ENCODE data around the gene GALNTL6.

Gene GALNTL6

DNA sequence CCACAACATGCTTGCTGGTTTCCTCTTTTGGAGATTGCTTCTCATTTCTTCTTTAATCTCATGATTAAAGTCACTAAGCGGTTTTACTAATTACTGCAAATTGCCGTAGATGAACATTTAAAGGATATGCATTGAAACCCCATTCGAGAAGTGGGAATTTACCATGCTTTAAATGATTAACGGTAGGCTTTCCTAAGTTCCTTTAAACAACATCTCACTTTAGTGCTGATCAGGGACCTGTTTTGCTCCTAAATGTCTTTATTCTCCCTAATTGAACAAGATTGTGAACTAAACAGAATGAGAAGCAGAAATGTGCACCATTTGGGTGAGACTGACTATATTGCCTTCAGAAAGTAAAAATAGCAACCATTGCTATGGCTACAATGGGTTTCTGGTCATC is 430.3 kb downstream of the GALNTL6 start:
- DNase-seq = no peak

GRCh38 chr4:172245516-172245915 is 432.3 kb downstream of the GALNTL6 start:
- no peak for DNase-seq

DNA sequence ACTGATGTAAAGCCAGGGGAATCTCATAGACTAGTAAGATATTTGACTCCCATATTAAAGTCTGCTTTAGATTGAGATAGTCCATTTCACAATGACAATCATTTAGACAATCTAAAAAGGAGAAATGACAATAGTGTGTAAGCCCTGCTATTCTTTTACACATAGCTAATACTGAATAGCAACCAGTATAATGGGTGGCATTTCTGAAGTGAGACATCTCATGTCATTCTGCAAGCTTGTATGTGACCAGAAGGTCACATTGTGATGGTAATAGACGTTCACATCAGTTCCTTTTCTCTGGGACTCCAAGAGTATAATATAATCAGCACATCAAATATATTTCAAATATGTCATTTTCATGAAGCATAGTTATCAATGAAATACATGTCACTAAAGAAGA is 440.2 kb downstream of the GALNTL6 start:
- DNase-seq = no peak

- DNase-seq = no peak
Observed at GRCh38 chr4:172256820-172257219, 443.6 kb downstream of the GALNTL6 start.

DNA sequence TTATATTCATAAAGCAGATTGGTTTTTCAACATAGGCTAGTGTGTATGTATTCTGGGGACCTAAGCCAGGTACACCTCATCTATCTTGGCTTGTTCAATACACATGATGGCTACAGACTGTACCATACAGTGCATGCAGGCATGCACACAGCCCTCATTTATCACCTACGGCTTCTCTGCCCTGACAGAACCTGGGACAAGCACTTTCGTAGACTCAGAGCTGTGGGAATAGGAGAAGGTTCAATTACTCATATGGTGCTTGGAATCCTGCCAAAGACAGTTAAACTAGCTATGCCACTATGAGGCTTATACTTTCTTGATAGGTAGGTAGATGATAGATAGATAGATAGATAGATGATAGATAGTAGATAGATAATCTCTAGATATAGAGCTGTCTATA is 457.2 kb downstream of the GALNTL6 start:
- DNase-seq = peak; percentile 22

DNA sequence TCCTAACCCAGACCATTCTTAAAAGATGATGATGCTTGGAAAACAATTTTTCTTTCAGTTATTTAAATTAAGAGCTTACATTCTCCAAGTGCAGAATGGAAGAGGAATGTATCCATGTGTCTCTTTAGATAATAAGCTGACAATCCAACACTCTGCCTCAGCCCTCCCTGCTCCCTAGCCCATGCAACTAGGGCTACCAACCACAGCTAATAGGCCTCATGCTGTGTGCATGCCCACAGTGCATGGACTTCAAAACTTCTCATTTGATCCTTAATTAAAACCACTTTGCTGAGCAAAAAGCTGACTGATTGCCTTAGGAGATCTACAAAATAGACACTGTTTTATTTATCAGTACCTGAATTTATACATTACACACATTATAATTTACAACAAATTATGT is 473.9 kb downstream of the GALNTL6 start:
- no peak for DNase-seq

GRCh38 chr4:172305698-172306097 is 492.5 kb downstream of the GALNTL6 start:
- DNase-seq = no peak

GRCh38 chr4:172308078-172308477 is 494.9 kb downstream of the GALNTL6 start:
- no peak for DNase-seq

GRCh38 chr4:172311682-172312081 is 498.5 kb downstream of the GALNTL6 start:
- no peak for DNase-seq

DNA sequence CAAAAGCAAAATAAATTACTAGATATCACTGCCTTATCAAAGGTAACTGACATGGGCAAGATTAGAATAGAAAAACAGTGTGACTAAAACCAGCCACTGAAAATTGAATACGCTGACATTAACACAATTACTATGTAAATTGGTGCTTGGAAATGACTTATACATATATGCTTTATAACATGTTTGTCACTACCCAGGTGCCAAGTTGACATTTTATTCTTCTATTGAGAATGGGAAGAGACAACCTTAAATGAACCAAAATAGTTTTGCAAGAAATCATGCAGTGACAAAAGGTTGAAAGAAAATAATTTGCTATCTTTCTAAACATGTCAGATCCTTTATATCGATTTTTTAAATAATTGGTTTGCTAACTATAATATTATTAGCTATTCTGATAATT is 510.1 kb downstream of the GALNTL6 start:
- no peak for DNase-seq

DNA sequence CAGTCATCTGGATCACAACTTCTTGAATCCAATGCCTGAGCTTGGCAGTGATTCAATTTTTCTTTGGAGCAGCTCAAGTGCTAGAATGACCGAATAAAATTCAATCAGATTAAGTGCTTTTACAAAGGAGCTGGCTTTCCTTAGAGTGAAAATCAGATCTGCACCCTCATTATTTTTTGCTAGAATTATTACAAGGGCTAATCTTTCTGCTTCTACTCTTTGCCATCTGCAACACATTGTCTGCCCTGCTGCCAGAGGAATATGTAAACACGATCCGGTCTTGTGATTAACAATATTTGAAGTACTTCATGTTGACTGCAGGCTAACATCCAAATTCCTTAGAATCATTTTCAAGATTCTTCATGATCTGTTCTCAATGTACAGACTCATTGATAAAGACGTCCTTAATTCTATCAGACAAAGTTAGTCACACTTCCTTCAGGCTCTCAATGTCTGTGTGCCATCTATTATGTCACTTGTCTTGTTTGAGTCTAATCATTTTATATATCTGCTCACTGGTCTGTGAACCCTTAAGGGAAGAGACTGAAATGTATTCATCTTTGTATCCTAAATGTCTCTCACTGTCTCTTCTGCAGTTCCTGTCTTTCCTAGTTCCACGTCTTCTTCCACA is 531.2 kb downstream of the GALNTL6 start:
- no peak for DNase-seq

GRCh38 chr4:172348426-172348825 is 535.2 kb downstream of the GALNTL6 start:
- DNase-seq = no peak

DNA sequence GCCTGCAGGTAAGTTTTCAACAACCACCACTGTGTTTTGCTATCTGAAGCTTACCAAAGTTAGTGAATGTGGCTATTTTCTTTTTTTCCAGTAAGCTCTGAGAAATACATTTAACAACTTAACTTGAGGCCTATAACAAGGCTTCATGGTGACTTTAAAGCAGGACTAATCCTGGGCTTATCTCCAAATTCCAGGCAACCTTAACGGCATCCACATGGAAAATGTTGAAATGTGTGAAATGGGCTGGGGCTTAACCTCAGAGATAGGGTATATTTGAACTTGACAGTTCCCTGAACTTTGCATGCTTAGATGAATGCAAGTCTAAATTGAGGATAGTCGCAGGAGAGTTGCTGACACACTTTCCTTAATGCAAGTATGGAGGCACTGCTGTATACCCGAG is 539.2 kb downstream of the GALNTL6 start:
- no peak for DNase-seq

DNA sequence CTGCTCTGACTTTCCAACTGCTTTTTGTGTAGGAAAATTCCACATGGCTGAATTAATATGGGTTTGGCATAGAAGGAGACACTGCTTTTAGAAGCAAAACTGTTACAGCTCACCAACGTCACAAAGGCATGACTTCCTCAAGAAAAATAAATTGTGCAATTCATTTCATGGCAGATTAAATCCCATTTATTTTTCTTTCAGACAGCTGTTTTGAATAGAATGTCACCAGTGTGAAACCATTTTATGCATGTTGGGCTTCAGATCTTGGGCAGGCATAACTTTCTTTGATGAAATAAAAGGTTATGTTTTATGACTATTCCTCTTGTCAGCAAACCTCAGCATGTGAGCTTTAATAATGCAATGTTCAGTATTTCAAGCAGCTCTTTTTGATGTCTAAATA is 542.8 kb downstream of the GALNTL6 start:
- DNase-seq = no peak

DNA sequence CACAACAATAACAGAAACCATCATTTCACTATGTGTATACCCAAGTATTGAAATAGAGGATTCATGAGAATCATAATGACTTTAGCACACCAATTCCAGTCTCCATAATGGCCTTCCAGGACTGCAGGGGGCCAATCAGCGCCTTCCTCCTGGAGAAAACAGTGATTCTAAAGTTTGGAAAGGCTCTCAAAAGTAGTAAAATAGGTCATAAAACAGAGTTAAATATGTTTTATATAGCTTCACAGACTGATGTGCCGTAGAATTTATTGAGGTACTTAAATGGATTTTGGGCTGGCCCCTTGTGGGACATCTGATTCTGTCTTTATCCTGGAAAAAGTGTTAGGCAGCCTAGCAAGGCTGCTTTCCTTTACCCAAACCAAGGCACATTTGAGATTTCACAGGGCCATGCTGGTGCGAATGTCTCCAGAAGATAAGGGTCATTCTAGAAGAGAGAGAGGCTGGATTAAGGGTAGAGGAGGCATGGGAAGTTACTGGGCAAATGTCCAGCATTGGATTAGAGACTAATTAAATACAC is 543.9 kb downstream of the GALNTL6 start:
- DNase-seq = no peak

GRCh38 chr4:172362569-172362968 is 549.4 kb downstream of the GALNTL6 start:
- DNase-seq = no peak

DNA sequence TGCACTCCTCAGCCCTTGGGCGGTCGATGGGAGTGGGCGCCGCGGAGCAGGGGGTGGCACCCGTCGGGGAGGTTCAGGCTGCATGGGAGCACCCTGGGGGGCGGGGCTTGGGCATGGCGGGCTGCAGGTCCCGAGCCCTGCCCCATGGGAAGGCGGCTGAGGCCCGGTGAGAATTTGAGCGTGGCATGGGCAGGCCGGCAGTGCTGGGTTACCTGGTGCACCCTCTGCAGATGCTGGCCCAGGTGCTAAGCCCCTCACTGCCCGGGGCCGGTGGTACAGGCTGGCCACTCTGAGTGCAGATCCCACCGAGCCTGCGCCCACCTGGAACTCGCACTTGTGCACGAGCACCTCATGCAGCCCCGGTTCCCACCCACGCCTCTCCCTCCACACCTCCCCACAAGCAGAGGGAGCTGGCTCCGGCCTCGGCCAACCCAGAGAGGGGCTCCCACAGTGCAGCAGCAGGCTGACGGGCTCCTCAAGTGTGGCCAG is 556.3 kb downstream of the GALNTL6 start:
- DNase-seq = no peak

- no peak for DNase-seq
Observed at GRCh38 chr4:172377486-172378140, 564.4 kb downstream of the GALNTL6 start.

DNA sequence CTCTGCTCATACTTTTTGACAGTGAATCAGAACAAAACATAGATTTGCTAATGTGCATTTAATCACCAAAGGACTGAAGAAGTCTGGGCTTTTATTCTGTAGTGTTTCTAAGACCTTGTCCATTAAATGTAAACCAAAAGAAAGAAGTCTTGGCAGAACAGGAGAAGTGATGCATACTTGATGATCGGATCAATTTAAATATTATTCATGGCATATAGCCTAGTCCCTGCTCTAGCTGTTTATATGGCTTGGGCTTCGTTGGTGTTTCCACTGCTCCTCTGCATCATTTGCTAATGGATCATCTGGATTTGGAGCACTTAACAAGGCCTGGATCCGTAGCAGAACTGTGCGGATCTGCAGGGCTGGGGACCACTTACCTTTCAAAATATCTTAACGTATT is 566.6 kb downstream of the GALNTL6 start:
- no peak for DNase-seq

DNA sequence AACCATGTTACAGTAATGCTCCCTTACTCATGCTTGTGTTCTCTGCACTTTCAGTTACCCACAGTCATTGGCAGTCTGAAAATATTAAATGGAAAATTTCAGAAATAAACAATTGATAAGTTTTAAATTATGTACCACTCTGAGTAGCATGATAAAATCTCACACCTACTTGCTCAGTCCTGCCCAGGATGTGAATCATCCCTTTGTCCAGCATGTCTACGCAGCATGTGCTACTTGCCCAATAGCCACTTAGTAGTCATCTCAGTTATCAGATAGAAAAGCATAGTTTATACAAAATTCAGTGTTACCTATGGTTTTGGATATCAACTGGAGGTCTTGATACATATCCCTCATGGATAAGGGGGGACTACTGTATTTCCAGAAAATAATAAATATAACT is 577.1 kb downstream of the GALNTL6 start:
- DNase-seq = no peak

DNA sequence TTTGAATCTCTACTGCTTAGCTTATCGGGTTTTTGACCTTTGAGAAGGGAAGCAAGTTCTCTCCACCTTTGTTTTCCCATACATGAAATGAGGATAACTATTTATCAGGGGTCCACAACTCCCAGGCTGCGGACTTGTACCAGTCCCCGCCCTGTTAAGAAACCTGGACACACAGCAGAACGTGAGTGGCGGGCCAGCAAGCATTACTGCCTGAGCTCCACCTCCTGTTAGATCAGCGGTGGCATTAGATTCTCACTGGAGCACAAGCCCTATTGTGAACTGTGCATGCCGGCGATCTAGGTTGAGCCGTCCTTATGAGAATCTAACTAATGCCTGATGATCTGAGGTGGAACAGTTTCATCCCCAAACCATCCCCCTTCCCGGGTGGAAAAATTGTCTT is 579.5 kb downstream of the GALNTL6 start:
- DNase-seq = no peak

- DNase-seq = peak; percentile 29
Observed at GRCh38 chr4:172393220-172393619, 580.0 kb downstream of the GALNTL6 start.

- DNase-seq = peak; percentile 91
Observed at GRCh38 chr4:172404676-172405075, 591.5 kb downstream of the GALNTL6 start.

DNA sequence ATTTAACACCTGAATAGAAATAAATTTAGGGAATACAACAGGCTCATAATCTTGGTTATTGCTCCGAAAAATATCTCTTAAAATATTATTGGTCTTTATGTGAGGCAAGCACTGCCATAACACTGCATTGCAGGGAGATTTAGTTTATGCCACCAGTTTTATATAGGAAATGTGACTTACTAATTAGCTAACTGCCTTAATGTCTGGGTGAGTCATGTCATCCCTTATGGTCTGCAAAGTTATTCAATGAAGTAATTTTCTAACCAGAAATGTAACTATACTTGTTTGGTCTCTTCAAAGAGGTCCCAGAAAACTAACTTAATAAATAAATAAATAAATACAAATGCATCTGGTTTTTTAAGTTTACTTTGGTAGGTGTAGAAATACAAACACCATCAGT is 597.2 kb downstream of the GALNTL6 start:
- DNase-seq = peak; percentile 63

GRCh38 chr4:172411149-172411548 is 597.9 kb downstream of the GALNTL6 start:
- no peak for DNase-seq

Data from NCI-H1417 treated with DMSO at 0.1 percent for 48 hours (cell line).